Heart right ventricle (tissue), 16 donors: ENCODE results near the gene PEAR1. TPM values are rescaled to one million over a fixed set of nuclear protein-coding genes. Genes with fewer than 3 reads are reported as not detected.
A peak's percentile ranks its signal among the peaks of the same experiment; 100 is the strongest.

Experiments used
- ATAC-seq, 8 donors: fragments of 200-7000 bp; cut with Tn5 transposase; one replicate each; pipeline ENCODE4 v1.9.1; 2020; ENCODE audit warnings: mild to moderate bottlenecking in 8 of 8, moderate library complexity in 8 of 8, moderate number of reproducible peaks in 1 of 8
- DNase-seq, 2 donors: peaks; one replicate each; pipeline ENCODE4 v3.0.0-alpha.2; 2020
- H3K27ac ChIP-seq, 10 donors: fragments of 200-600 bp; sonication (generic) in 2 of 10; one replicate each; pipeline versions ENCODE4 v1.5.0 to v1.8.0; 2020 to 2022; ENCODE audit warnings: mild to moderate bottlenecking in 3 of 10
- H3K27me3 ChIP-seq, 7 donors: fragments of 200-600 bp; one replicate each; pipeline ENCODE4 v1.8.0; 2021 to 2022; ENCODE audit warnings: mild to moderate bottlenecking in 2 of 7
- H3K36me3 ChIP-seq, 9 donors: fragments of 200-600 bp; sonication (generic) in 1 of 9; one replicate each; pipeline versions ENCODE4 v1.5.0 to v1.8.0; 2020 to 2022; ENCODE audit warnings: mild to moderate bottlenecking in 2 of 9
- H3K4me1 ChIP-seq, 9 donors: fragments of 200-600 bp; sonication (generic) in 1 of 9; one replicate each; pipeline versions ENCODE4 v1.5.0 to v1.8.0; 2020 to 2022; ENCODE audit warnings: mild to moderate bottlenecking in 4 of 9
- H3K4me3 ChIP-seq, 10 donors: fragments of 200-600 bp; sonication (generic) in 2 of 10; one replicate each; pipeline versions ENCODE4 v1.5.0 to v1.8.0; 2020 to 2022; ENCODE audit warnings: mild to moderate bottlenecking in 7 of 10, moderate library complexity in 2 of 10
- H3K9me3 ChIP-seq, 11 donors: fragments of 200-600 bp in 10 of 11; sonication (generic) in 2 of 11; one replicate each; pipeline versions ENCODE4 v1.5.0 to v1.8.0; 2013 to 2022; ENCODE audit warnings: mild to moderate bottlenecking in 2 of 11, control low read depth in 1 of 11, moderate library complexity in 1 of 11
- CTCF ChIP-seq, 9 donors: fragments of 200-600 bp; sonication (generic) in 2 of 9; IDR thresholded peaks; one replicate each; pipeline versions ENCODE4 v1.5.0 to v1.8.0; 2021 to 2022; ENCODE audit warnings: antibody characterized with exemption in 9 of 9, mild to moderate bottlenecking in 5 of 9, moderate library complexity in 1 of 9
- WGBS, 2 donors: extraction: QIAGEN DNeasy Blood & Tissue Kit; methylation state at CpG; one replicate each; pipeline ENCODE4 v1.1.7; 2013; ENCODE audit warnings: inconsistent platforms in 1 of 2; 5-methylcytosine and 5-hydroxymethylcytosine counted together
- intact Hi-C, 10 donors: fragments of 100-400 bp; cut with DNase I; formaldehyde crosslinking; loops; one replicate each; pipeline versions ENCODE4 v1.11.1 to v1.14.2; 2022
- long read RNA-seq, 3 donors: library from polyadenylated mRNA; unstranded; transcript quantifications; one replicate each; pipeline ENCODE4 v2.0.0, GENCODE V29; 2020 to 2021
- polyA plus RNA-seq, 2 donors: library from polyadenylated mRNA; stranded (reverse); fragments of 200-250 nt; gene quantifications; one replicate each; pipeline ENCODE4 v1.2.3, GENCODE V29; 2013
- total RNA-seq, 10 donors: library from RNA; stranded (reverse); fragmentation: NEBNext Ultra II Directional in 3 of 10; extraction: Animal tissue kit (Norgen Biotek cat#: 25700) in 3 of 10; gene quantifications; one replicate each; pipeline versions ENCODE4 v1.2.1 to v1.2.4, GENCODE V29; 2021 to 2023
- donor health status: Arrhythmogenic right ventricular cardiomyopathy.
- donor health status: ischemic (EF 13 %, LVEDD 7.1; RV severe dilation, severe dysfunction).
- donor health status: healthy with polysubstance abuse.
- donor health status: DM: no; HTN: yes; CAD: no.
- donor health status: DM: no; HTN: no; CAD: no.
- donor health status: ischemic (EF 25% LVEDD 6.9; RV normal size, moderate dysfunction).
- donor health status: ischemic (EF 25% LVEDD 5.7; RV mildly dilated, moderate dysfunction).
- donor health status: healthy.
- donor health status: DM: yes; HTN: yes; CAD: no.
- donor health status: Ischemic cardiomyopathy.
- donor health status: ischemic (EF 35%, LVEDD 5.7; RV mildly dilated, moderate dysfunction).
- donor health status: nonischemic (EF 11% LVEDD 7.7; RV severe dilation, severe dysfunction).
- donor health status: DM: yes; HTN: yes; CAD: no.
- donor health status: PGD.
- donor health status: ischemic (EF 29% LVEDD 5.4; RV normal size, mild dysfunction).
- donor health status: nonischemic (EF 23%, LVEDD 6.1; RV moderate dilation, normal function).

Gene PEAR1, protein sequence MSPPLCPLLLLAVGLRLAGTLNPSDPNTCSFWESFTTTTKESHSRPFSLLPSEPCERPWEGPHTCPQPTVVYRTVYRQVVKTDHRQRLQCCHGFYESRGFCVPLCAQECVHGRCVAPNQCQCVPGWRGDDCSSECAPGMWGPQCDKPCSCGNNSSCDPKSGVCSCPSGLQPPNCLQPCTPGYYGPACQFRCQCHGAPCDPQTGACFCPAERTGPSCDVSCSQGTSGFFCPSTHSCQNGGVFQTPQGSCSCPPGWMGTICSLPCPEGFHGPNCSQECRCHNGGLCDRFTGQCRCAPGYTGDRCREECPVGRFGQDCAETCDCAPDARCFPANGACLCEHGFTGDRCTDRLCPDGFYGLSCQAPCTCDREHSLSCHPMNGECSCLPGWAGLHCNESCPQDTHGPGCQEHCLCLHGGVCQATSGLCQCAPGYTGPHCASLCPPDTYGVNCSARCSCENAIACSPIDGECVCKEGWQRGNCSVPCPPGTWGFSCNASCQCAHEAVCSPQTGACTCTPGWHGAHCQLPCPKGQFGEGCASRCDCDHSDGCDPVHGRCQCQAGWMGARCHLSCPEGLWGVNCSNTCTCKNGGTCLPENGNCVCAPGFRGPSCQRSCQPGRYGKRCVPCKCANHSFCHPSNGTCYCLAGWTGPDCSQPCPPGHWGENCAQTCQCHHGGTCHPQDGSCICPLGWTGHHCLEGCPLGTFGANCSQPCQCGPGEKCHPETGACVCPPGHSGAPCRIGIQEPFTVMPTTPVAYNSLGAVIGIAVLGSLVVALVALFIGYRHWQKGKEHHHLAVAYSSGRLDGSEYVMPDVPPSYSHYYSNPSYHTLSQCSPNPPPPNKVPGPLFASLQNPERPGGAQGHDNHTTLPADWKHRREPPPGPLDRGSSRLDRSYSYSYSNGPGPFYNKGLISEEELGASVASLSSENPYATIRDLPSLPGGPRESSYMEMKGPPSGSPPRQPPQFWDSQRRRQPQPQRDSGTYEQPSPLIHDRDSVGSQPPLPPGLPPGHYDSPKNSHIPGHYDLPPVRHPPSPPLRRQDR
- total RNA-seq (10 to 100 TPM in 2 of 10 donors, 1 to 10 TPM in 8; 3.8 to 12.4 (median 7.1) TPM), polyA plus RNA-seq (10 to 100 TPM in 1 of 2 donors, 1 to 10 TPM in 1; 6.2 to 13.7 TPM)
- long read RNA-seq, donor 1, partial matches to known transcripts, result 6 of 6 reads
- long read RNA-seq, donor 1, other reads (novel, unspliced or antisense), result 0 of 6 reads
- long read RNA-seq, donor 2, partial matches to known transcripts, result 6 of 7 reads
- long read RNA-seq, donor 2, other reads (novel, unspliced or antisense), result 0 of 7 reads
- long read RNA-seq, donor 3, partial matches to known transcripts, result 4 of 6 reads
- long read RNA-seq, donor 3, other reads (novel, unspliced or antisense), result 2 of 6 reads

DNA sequence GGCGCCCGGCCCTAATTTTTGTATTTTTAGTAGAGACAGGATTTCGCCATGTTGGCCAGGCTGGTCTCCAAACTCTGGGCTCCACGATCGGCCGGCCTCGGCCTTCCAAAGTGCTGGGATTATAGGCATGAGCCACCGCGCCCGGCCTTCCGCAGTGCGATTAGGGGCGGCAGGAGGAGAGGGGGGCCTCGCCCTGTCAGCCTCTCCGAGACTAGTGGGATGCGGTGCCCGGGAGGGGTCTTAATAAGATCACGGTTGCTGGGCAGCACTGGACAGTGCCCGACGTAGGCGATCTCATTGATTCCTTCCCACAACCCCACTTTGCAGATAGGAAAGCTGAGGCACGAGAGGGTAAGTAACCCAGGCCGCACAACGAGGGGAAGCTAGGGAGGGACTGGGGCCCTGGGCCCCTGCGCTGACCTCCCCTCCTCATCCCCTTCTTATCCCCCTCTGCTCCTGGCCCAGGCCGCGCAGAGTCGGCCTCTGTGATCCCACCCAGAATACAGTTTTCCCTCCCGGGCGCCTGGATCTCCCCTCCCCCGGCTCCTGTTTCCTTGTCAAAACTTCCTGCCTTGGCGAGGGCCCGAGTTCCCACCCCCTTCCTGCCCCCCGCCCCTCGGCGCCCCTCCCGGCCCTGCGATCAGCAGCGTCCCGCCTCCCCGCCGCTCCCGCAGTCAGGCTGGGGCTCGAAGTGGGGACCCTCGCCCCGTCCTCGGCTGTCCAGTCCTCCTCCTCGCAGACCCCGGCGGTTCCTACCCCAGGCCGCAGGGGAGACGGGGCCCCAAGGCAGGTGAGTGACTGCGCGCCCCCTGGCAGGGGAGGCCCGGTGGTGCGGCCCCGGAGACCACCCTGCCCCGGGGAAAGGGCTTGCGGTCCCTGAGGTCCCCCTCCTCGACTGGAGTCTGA is at the start of gene PEAR1:
PEAR1 (plus strand) TSS at position 671 of the 906 bp plus-strand sequence. CDS start 10,209 bp downstream, outside the sequence.
- no peaks in the 10 kb centered on the region for H3K9me3 ChIP-seq
- peak within 1 kb of the TSS; percentile 57 to 82 (median 68) for H3K4me3 ChIP-seq
- peak; percentile 16 to 77 (median 62) for ATAC-seq
- intact Hi-C loops, result loop anchor here in 6 of 10 donors (2.0 to 10.0 kb wide), 7 partner anchors 26 to 391 kb away; partner anchors contain the start of genes ISG20L2 (in 2 of the 6), METTL25B (in 2 of the 6), LRRC71 (in 1 of the 6) and MEF2D (in 1 of the 6)
- TF ChIP-seq CTCF (IDR thresholded peaks at IDR 0.05), result no peak
- H3K27me3 ChIP-seq, result peaks cover 0 to 43% (median 9%) of the 10 kb centered on the region in 7 donors
- H3K36me3 ChIP-seq, result no peaks in the 10 kb centered on the region
- H3K27ac ChIP-seq, result peak within 1 kb of the TSS; percentile 89 to 98 (median 96)
- peak; percentile 79 to 88 for DNase-seq
- 11% methylated on average over 58 to 60 of the region's 60 CpGs for WGBS, 2 donors
- peaks cover 16 to 64% (median 54%) of the 10 kb centered on the region in 9 donors for H3K4me1 ChIP-seq

DNA sequence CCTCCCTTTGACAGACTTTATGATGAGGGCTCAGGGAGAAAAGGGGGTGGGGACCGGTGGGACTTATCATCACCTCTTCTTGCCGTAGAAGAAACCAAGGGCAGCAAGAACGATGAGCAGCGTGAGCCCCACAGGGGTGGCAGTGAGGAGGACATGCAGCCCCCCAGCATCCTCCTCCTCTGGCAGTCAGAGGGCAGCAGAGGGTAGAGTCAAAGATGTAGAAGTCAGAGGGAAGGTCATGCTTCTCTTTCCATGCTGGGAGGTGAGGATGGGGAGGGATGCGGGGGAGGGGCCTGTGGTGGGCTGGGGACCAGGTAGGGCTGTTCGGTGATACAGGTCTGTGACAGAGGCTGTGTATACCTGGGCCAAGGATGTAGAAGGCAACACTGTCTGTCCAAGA is 49.4 kb upstream of the PEAR1 start:
- Histone ChIP-seq H3K4me1 (peaks cover 0 to 17% (median 9%) of the 10 kb centered on the region in 9 donors), H3K27me3 (peaks cover 3 to 92% (median 84%) of the 10 kb centered on the region in 7 donors), H3K9me3 (no peaks in the 10 kb centered on the region), H3K27ac (no peak overlapping the region), H3K4me3 (no peak overlapping the region), H3K36me3 (no peaks in the 10 kb centered on the region)
- TF ChIP-seq CTCF (IDR thresholded peaks at IDR 0.05), result no peak
- no peak for ATAC-seq
- WGBS, 2 donors, result 36 to 41% methylated on average over 6 of the region's 6 CpGs
- intact Hi-C loops, result loop anchor here in 2 of 10 donors (5.0 to 10.0 kb wide), 2 partner anchors 81 to 83 kb away; partner anchors contain the start of gene LRRC71 (in 1 of the 2)
- DNase-seq, result no peak

- DNase-seq (no peak), ATAC-seq (no peak)
- Histone ChIP-seq H3K27me3 (peaks cover 3 to 92% (median 84%) of the 10 kb centered on the region in 7 donors), H3K4me1 (peaks cover 0 to 17% (median 9%) of the 10 kb centered on the region in 9 donors), H3K27ac (no peak overlapping the region), H3K36me3 (no peaks in the 10 kb centered on the region), H3K9me3 (no peaks in the 10 kb centered on the region), H3K4me3 (no peak overlapping the region)
- intact Hi-C loops, result loop anchor here in 2 of 10 donors (5.0 to 10.0 kb wide), 2 partner anchors 80 to 83 kb away; partner anchors contain the start of gene LRRC71 (in 1 of the 2)
- TF ChIP-seq CTCF (IDR thresholded peaks at IDR 0.05), result no peak
- 21 to 35% methylated on average over 14 of the region's 14 CpGs for WGBS, 2 donors
Measured at GRCh38 chr1:156844638-156845037, 48.9 kb upstream of the PEAR1 start.
